Sigmoid colon (tissue), 4 donors: Measurements from ENCODE around the gene DOCK1.

ENCODE experiments used
- CTCF ChIP-seq, 4 experiments: fragments of 450-650 bp in 3 of 4; fragments of 200-600 bp in 1 of 4; IDR thresholded peaks; one replicate each; pipeline ENCODE4 v1.5.1; 2016 to 2019; ENCODE audit warnings: antibody characterized with exemption in 4 of 4, mild to moderate bottlenecking in 3 of 4, moderate library complexity in 2 of 4
- EP300 ChIP-seq, 4 donors: sonication (generic); formaldehyde crosslinking; IDR thresholded peaks; one replicate each; pipeline ENCODE4 v1.6.1; 2017; ENCODE audit warnings: antibody characterized with exemption in 4 of 4
- POLR2A ChIP-seq, 2 donors: fragments of 450-650 bp; IDR thresholded peaks; one replicate each; pipeline ENCODE4 v1.6.1; 2016; ENCODE audit warnings: antibody characterized with exemption in 2 of 2, mild to moderate bottlenecking in 2 of 2, moderate library complexity in 2 of 2
- POLR2AphosphoS5 ChIP-seq, 4 donors: sonication (generic); formaldehyde crosslinking; IDR thresholded peaks; one replicate each; pipeline ENCODE4 v1.6.1; 2017; ENCODE audit warnings: antibody characterized with exemption in 4 of 4

- TF ChIP-seq POLR2AphosphoS5 (IDR thresholded peaks at IDR 0.05) = no peak
- TF ChIP-seq CTCF (IDR thresholded peaks at IDR 0.05) = no peak
- no peak for TF ChIP-seq POLR2A (IDR thresholded peaks at IDR 0.05)
- TF ChIP-seq EP300 (IDR thresholded peaks at IDR 0.05) = no peak
These were observed 159.2 kb downstream of the DOCK1 start for GRCh38 chr10:127064474-127064873.
